Measurements from ENCODE around the gene RNF180.

RNF180 gene

GRCh38 chr5:64165500-64166200 lies at the start of gene RNF180:
RNF180 (plus strand) TSS chr5:64165843; CDS start chr5:64200808, 34,965 bp downstream.
- DNase-seq (ENCODE audit: extremely low read depth, low read depth): no peak
- TF ChIP-seq CTCF (IDR thresholded peaks at IDR 0.05; ENCODE audit: low read depth, low read length): no peak

GRCh38 chr5:64125521-64125920 lies 40.1 kb upstream of the RNF180 start:
- TF ChIP-seq CTCF (IDR thresholded peaks at IDR 0.05; ENCODE audit: low read depth, low read length): no peak
- DNase-seq (ENCODE audit: extremely low read depth, low read depth): no peak

- DNase-seq (ENCODE audit: extremely low read depth, low read depth): no peak
- TF ChIP-seq CTCF (IDR thresholded peaks at IDR 0.05; ENCODE audit: low read depth, low read length): no peak
Measured at GRCh38 chr5:64126202-64126741, 39.4 kb upstream of the RNF180 start.

GRCh38 chr5:64140018-64140417 lies 25.6 kb upstream of the RNF180 start:
- no peak for TF ChIP-seq CTCF (IDR thresholded peaks at IDR 0.05; ENCODE audit: low read depth, low read length)
- no peak for DNase-seq (ENCODE audit: extremely low read depth, low read depth)

GRCh38 chr5:64144425-64145215 lies 21.0 kb upstream of the RNF180 start:
- no peak for TF ChIP-seq CTCF (IDR thresholded peaks at IDR 0.05; ENCODE audit: low read depth, low read length)
- no peak for DNase-seq (ENCODE audit: extremely low read depth, low read depth)

- TF ChIP-seq CTCF (IDR thresholded peaks at IDR 0.05; ENCODE audit: low read depth, low read length): no peak
- no peak for DNase-seq (ENCODE audit: extremely low read depth, low read depth)
Measured at GRCh38 chr5:64145216-64145895, 20.3 kb upstream of the RNF180 start.
